CD8-positive, alpha-beta memory T cell (primary cell): ENCODE results near the gene KRTDAP. TPM values are rescaled to one million over a fixed set of nuclear protein-coding genes. Genes with fewer than 3 reads are reported as not detected.
A peak's percentile ranks its signal among the peaks of the same experiment; 100 is the strongest.

ENCODE experiments used
- CTCF ChIA-PET: fragments of 350-600 bp; sonication (Branson Sonifier 250); formaldehyde crosslinking; loops from one replicate; lab custom pipeline; 2021; ENCODE audit warnings: antibody characterized with exemption; lab: Charles Lee
- POLR2A ChIA-PET: fragments of 350-600 bp; sonication (Branson Sonifier 250); formaldehyde crosslinking; loops from one replicate; lab custom pipeline; 2021; ENCODE audit warnings: antibody characterized with exemption; lab: Charles Lee
- DNase-seq, 5 donors: peaks; one replicate each; pipeline versions ENCODE4 v3.0.0 to v3.0.0-alpha.2; 2020 to 2022; ENCODE audit warnings: mixed read lengths in 1 of 5
- H3K27ac ChIP-seq: one replicate; pipeline ENCODE4 v1.7.0; 2013; ENCODE audit warnings: low read depth, mild to moderate bottlenecking, low read length, moderate library complexity
- H3K27me3 ChIP-seq: 2 replicates; pipeline ENCODE4 v1.7.0; 2013; ENCODE audit warnings: low read length, mild to moderate bottlenecking; ENCODE audit not compliant: insufficient read depth, poor library complexity, severe bottlenecking
- H3K36me3 ChIP-seq: 2 replicates; pipeline ENCODE4 v1.7.0; 2013; ENCODE audit warnings: mild to moderate bottlenecking, low read length, moderate library complexity; ENCODE audit not compliant: insufficient read depth
- H3K4me1 ChIP-seq: 2 replicates; pipeline ENCODE4 v1.7.0; 2013; ENCODE audit warnings: mild to moderate bottlenecking, low read length, moderate library complexity; ENCODE audit not compliant: insufficient read depth
- H3K4me3 ChIP-seq: 2 replicates; pipeline ENCODE4 v1.7.0; 2013; ENCODE audit warnings: mild to moderate bottlenecking, low read length
- H3K9me3 ChIP-seq: 2 replicates; pipeline ENCODE4 v1.7.0; 2013; ENCODE audit warnings: mild to moderate bottlenecking, low read length
- H3K27ac Mint-ChIP-seq, 8 donors: one replicate each; pipeline ENCODE4 v1.8.0; 2020 to 2021; ENCODE audit warnings: mixed read lengths in 8 of 8, mild to moderate bottlenecking in 6 of 8, inconsistent platforms in 3 of 8, moderate library complexity in 3 of 8
- H3K27me3 Mint-ChIP-seq, 2 donors: one replicate each; pipeline ENCODE4 v1.8.0; 2020 to 2021; ENCODE audit warnings: mixed read lengths in 2 of 2, mild to moderate bottlenecking in 1 of 2, moderate library complexity in 1 of 2
- H3K36me3 Mint-ChIP-seq, 3 donors: one replicate each; pipeline ENCODE4 v1.8.0; 2020 to 2021; ENCODE audit warnings: mixed read lengths in 3 of 3, inconsistent platforms in 1 of 3, mild to moderate bottlenecking in 1 of 3
- H3K4me1 Mint-ChIP-seq, 3 donors: one replicate each; pipeline ENCODE4 v1.8.0; 2020 to 2021; ENCODE audit warnings: mixed read lengths in 3 of 3, inconsistent platforms in 1 of 3, mild to moderate bottlenecking in 1 of 3
- H3K4me3 Mint-ChIP-seq, 7 donors: one replicate each; pipeline ENCODE4 v1.8.0; 2020 to 2021; ENCODE audit warnings: mixed read lengths in 7 of 7, mild to moderate bottlenecking in 6 of 7, moderate library complexity in 4 of 7, inconsistent platforms in 2 of 7
- H3K9me3 Mint-ChIP-seq, 5 donors: one replicate each; pipeline ENCODE4 v1.8.0; 2020 to 2022; ENCODE audit warnings: mixed read lengths in 5 of 5, mild to moderate bottlenecking in 3 of 5, moderate library complexity in 2 of 5, inconsistent platforms in 1 of 5
- polyA plus RNA-seq: library from polyadenylated mRNA; unstranded; fragments of 300-500 nt; fragmentation: Illumina TruSeq; gene quantifications from one replicate; pipeline ENCODE4 v1.2.3, GENCODE V29; 2021
- total RNA-seq, 2 experiments: library from RNA; stranded (reverse); gene quantifications; one replicate each; pipeline ENCODE4 v1.2.3, GENCODE V29; 2021

KRTDAP gene
- not detected for total RNA-seq
- polyA plus RNA-seq: not detected

DNA sequence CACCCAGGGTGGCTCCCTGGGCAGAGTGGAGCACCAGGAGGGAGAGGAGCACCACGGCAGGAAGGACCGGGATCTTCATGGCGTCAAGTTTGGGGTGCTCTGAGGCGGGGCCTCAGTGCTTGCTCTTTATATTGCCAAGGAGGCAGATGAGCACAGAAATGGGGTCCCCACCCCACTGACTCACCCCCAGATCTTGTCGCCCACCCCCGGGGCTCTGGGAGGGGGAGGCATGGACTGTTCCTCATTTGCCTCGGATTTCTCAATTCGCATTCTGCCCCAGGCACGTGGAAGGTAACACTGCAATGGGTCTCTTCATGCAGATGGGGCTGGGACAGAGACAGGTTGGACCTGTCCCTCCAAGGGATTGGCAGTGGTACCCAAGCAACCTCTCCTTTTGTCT, at the start of gene KRTDAP:
TSS of gene KRTDAP (minus strand) at position 101 of the 400 bp plus-strand sequence. CDS start at position 79, 22 bp downstream.
- no peaks in the 10 kb centered on the region for H3K36me3 Mint-ChIP-seq
- peaks cover 18 to 43% of the 10 kb centered on the region in 2 donors for H3K27me3 Mint-ChIP-seq
- H3K9me3 Mint-ChIP-seq: no peaks in the 10 kb centered on the region
- H3K27ac Mint-ChIP-seq: peak within 1 kb of the TSS in 1 of 8 donors; percentile 56
- Histone ChIP-seq H3K27me3 (no peaks in the 10 kb centered on the region), H3K36me3 (no peaks in the 10 kb centered on the region), H3K9me3 (no peaks in the 10 kb centered on the region), H3K4me3 (no peak within 1 kb of the TSS), H3K4me1 (peaks cover 5% of the 10 kb centered on the region), H3K27ac (no peak within 1 kb of the TSS)
- ChIA-PET POLR2A (no interaction called here), CTCF (interaction anchor here (1.4 to 2.0 kb wide), 2 partner anchors 20 to 137 kb away, joined by 6 to 11 read pairs; no protein-coding TSS in a partner anchor)
- H3K4me1 Mint-ChIP-seq: peaks cover 0 to 5% (median 4%) of the 10 kb centered on the region in 3 donors
- no peak within 1 kb of the TSS for H3K4me3 Mint-ChIP-seq
- DNase-seq: no peak

DNA sequence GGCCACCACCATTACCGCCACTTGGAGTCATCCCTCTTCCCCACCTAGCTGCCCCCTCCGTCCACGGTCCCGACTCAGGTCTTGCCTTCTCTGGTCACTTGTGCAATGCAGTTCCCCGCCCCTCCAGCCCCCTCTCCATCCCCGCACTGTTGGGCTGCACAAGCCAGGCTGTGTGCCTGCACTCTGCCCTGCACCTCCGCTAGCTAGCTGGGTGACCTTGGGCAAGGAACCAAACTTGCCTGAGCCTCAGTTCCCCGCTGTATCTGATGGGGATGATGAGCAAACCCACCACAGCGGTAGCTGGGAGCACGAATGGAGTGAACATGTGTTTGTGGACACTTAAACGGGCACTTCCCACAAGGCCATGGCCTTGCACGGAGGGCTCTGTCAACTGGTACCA, 49.6 kb upstream of the KRTDAP start:
- H3K9me3 ChIP-seq: no peaks in the 10 kb centered on the region
- no peak for DNase-seq
- H3K4me1 Mint-ChIP-seq: peaks cover 5 to 10% (median 6%) of the 10 kb centered on the region in 3 donors
- peaks cover 0 to 1% (median 0%) of the 10 kb centered on the region in 3 donors for H3K36me3 Mint-ChIP-seq
- H3K9me3 Mint-ChIP-seq: no peaks in the 10 kb centered on the region
- H3K27ac ChIP-seq: no peak overlapping the region
- H3K4me3 ChIP-seq: no peak overlapping the region
- H3K36me3 ChIP-seq: no peaks in the 10 kb centered on the region
- H3K27me3 Mint-ChIP-seq: peaks cover 1 to 4% of the 10 kb centered on the region in 2 donors
- ChIA-PET POLR2A (no interaction called here), CTCF (no interaction called here)
- H3K4me1 ChIP-seq: peaks cover 6% of the 10 kb centered on the region
- no peaks in the 10 kb centered on the region for H3K27me3 ChIP-seq
- H3K4me3 Mint-ChIP-seq: no peak overlapping the region
- H3K27ac Mint-ChIP-seq: no peak overlapping the region

GRCh38 chr19:35539314-35539713, 49.0 kb upstream of the KRTDAP start:
- H3K27me3 Mint-ChIP-seq: peaks cover 1 to 4% of the 10 kb centered on the region in 2 donors
- POLR2A ChIA-PET: no interaction called here
- no peaks in the 10 kb centered on the region for H3K9me3 Mint-ChIP-seq

GRCh38 chr19:35534803-35535480, 44.7 kb upstream of the KRTDAP start:
- peak overlapping the region in 1 of 8 donors; percentile 56 for H3K27ac Mint-ChIP-seq
- H3K36me3 Mint-ChIP-seq: peaks cover 0 to 4% (median 0%) of the 10 kb centered on the region in 3 donors
- DNase-seq: no peak
- H3K9me3 ChIP-seq: no peaks in the 10 kb centered on the region
- ChIA-PET POLR2A (no interaction called here), CTCF (interaction anchor here (0.8 to 1.3 kb wide), 3 partner anchors 13 to 25 kb away, joined by 3 read pairs; no protein-coding TSS in a partner anchor)
- no peak overlapping the region for H3K4me3 ChIP-seq
- H3K4me1 Mint-ChIP-seq: peaks cover 9 to 14% (median 13%) of the 10 kb centered on the region in 3 donors
- H3K9me3 Mint-ChIP-seq: peaks cover 0 to 2% (median 0%) of the 10 kb centered on the region in 5 donors
- peaks cover 19 to 26% of the 10 kb centered on the region in 2 donors for H3K27me3 Mint-ChIP-seq
- no peak overlapping the region for H3K27ac ChIP-seq
- H3K36me3 ChIP-seq: no peaks in the 10 kb centered on the region
- peaks cover 6% of the 10 kb centered on the region for H3K4me1 ChIP-seq
- H3K27me3 ChIP-seq: no peaks in the 10 kb centered on the region
- no peak overlapping the region for H3K4me3 Mint-ChIP-seq

More at GRCh38 chr19:35539314-35539713, 49.0 kb upstream of the KRTDAP start:
- Mint-ChIP-seq H3K4me1 (peaks cover under 1 to 6% (median 2%) of the 10 kb centered on the region in 3 donors), H3K27ac (peak overlapping the region in 1 of 8 donors; percentile 2), H3K36me3 (no peaks in the 10 kb centered on the region), H3K4me3 (no peak overlapping the region)
- DNase-seq: no peak
- CTCF ChIA-PET: no interaction called here
- H3K36me3 ChIP-seq: no peaks in the 10 kb centered on the region
- H3K4me3 ChIP-seq: no peak overlapping the region
- H3K27ac ChIP-seq: no peak overlapping the region
- no peaks in the 10 kb centered on the region for H3K27me3 ChIP-seq
- H3K4me1 ChIP-seq: peaks cover under 1% of the 10 kb centered on the region
- no peaks in the 10 kb centered on the region for H3K9me3 ChIP-seq

- ChIA-PET POLR2A (no interaction called here), CTCF (no interaction called here)
- DNase-seq: peak in 2 of 5 donors; percentile 34 to 61
- peaks cover 9 to 14% (median 13%) of the 10 kb centered on the region in 3 donors for H3K4me1 Mint-ChIP-seq
- H3K9me3 Mint-ChIP-seq: peaks cover 0 to 2% (median 0%) of the 10 kb centered on the region in 5 donors
- H3K27ac Mint-ChIP-seq: peak overlapping the region in 5 of 8 donors; percentile 31 to 86 (median 60)
- Histone ChIP-seq H3K9me3 (no peaks in the 10 kb centered on the region), H3K4me3 (peak overlapping the region; percentile 49), H3K36me3 (no peaks in the 10 kb centered on the region), H3K27ac (no peak overlapping the region), H3K4me1 (peaks cover 6% of the 10 kb centered on the region), H3K27me3 (no peaks in the 10 kb centered on the region)
- peak overlapping the region; percentile 18 to 79 (median 75) for H3K4me3 Mint-ChIP-seq
- peaks cover 0 to 4% (median 0%) of the 10 kb centered on the region in 3 donors for H3K36me3 Mint-ChIP-seq
- peaks cover 25 to 34% of the 10 kb centered on the region in 2 donors for H3K27me3 Mint-ChIP-seq
These were observed 43.6 kb upstream of the KRTDAP start for GRCh38 chr19:35533822-35534392.

DNA sequence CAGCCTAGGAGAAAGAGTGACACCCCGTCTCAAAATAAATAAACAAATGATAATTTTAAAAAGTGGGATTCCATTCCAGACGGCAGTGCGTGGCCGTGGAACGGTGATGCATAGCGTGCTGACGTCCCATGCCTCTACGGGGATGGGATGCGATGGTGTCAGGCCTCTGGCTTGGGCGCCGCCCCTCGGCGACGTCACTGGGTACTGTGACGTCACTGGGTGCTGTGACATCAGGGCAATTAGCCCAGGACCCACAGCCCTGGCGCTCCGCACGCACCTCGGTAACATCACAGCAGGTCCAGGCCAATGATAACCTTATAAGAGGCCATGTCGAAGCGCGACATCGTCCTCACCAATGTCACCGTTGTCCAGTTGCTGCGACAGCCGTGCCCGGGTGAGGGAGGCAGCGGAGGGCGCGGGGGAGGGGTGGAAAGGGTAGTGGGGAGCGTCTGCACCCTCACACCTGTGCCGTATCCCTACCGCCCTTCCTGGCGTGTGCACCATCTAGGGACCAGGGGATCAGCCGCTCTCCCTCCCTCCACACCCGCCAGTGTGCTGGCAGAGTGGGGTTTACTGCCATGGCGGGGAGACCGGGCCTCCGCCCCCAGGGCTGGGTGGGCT, 43.0 kb upstream of the KRTDAP start, which contains the start of gene GAPDHS:
TSS of gene GAPDHS (plus strand) at position 256 of the 621 bp plus-strand sequence. CDS start at position 328, 72 bp downstream.
- no peaks in the 10 kb centered on the region for H3K27me3 ChIP-seq
- peak within 1 kb of the TSS in 5 of 8 donors; percentile 31 to 86 (median 60) for H3K27ac Mint-ChIP-seq
- POLR2A ChIA-PET: no interaction called here
- H3K36me3 Mint-ChIP-seq: peaks cover 0 to 4% (median 0%) of the 10 kb centered on the region in 3 donors
- peak within 1 kb of the TSS; percentile 49 for H3K4me3 ChIP-seq
- H3K27ac ChIP-seq: no peak within 1 kb of the TSS
- H3K4me3 Mint-ChIP-seq: peak within 1 kb of the TSS; percentile 18 to 79 (median 75)
- H3K4me1 Mint-ChIP-seq: peaks cover 9 to 14% (median 13%) of the 10 kb centered on the region in 3 donors
- H3K27me3 Mint-ChIP-seq: peaks cover 29 to 40% of the 10 kb centered on the region in 2 donors
- no peaks in the 10 kb centered on the region for H3K9me3 ChIP-seq
- no peak for DNase-seq
- CTCF ChIA-PET: no interaction called here
- no peaks in the 10 kb centered on the region for H3K36me3 ChIP-seq
- H3K4me1 ChIP-seq: peaks cover 6% of the 10 kb centered on the region
- peaks cover 0 to 2% (median 0%) of the 10 kb centered on the region in 5 donors for H3K9me3 Mint-ChIP-seq

DNA sequence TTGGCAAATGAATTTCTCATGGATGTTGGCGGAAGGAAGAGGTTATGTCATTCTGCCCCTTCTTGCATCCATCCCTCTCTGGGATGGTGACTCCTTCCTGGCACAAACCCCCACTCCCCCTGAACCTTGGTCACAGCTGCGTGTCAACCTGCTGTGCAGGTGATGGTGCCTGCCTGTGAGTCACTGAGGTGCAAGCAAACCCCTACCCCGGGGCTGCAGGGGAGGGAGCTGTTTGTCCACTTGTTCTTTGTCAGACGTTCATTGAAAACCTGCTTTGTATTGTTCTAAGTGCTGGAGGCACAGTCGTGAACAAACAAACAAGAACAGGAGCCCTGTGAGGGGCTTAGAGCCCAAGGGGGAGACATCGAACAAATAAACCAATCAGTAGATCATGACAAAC, 41.0 kb upstream of the KRTDAP start:
- Histone ChIP-seq H3K27ac (no peak overlapping the region), H3K27me3 (no peaks in the 10 kb centered on the region), H3K4me1 (peaks cover 6% of the 10 kb centered on the region), H3K36me3 (no peaks in the 10 kb centered on the region), H3K4me3 (no peak overlapping the region), H3K9me3 (no peaks in the 10 kb centered on the region)
- CTCF ChIA-PET: interaction anchor here (1.7 kb wide), 1 partner anchor 21 kb away, joined by 5 read pairs; no protein-coding TSS in a partner anchor
- H3K36me3 Mint-ChIP-seq: peaks cover 0 to 4% (median 0%) of the 10 kb centered on the region in 3 donors
- peaks cover 37 to 57% of the 10 kb centered on the region in 2 donors for H3K27me3 Mint-ChIP-seq
- POLR2A ChIA-PET: no interaction called here
- no peak overlapping the region for H3K4me3 Mint-ChIP-seq
- no peak overlapping the region for H3K27ac Mint-ChIP-seq
- peaks cover 9 to 14% (median 13%) of the 10 kb centered on the region in 3 donors for H3K4me1 Mint-ChIP-seq
- H3K9me3 Mint-ChIP-seq: peaks cover 0 to 2% (median 0%) of the 10 kb centered on the region in 5 donors
- DNase-seq: no peak
